ENCODE data around the gene LCP1.

GRCh38 chr13:46143184-46143701 lies 38.7 kb downstream of the LCP1 start:
- TF ChIP-seq CTCF (optimal IDR thresholded peaks at IDR 0.05 in 1 of 3, IDR thresholded peaks at IDR 0.05 in 1 of 3, conservative IDR thresholded peaks at IDR 0.05 in 1 of 3; ENCODE audit: extremely low read depth in 1 of 3, insufficient read depth in 2 of 3, low read length in 3 of 3) (no peak), EZH2 (IDR thresholded peaks at IDR 0.05; ENCODE audit: low read length) (no peak)
